K562 (cell line): ENCODE measurements around the gene PGS1. TPM values are rescaled to one million over a fixed set of nuclear protein-coding genes. Genes with fewer than 3 reads are reported as not detected.

Experiments
- CHD7 ChIP-seq: fragments of 200-600 bp; sonication (generic); IDR thresholded peaks from one replicate; pipeline ENCODE4 v1.6.1; 2012; ENCODE audit warnings: mild to moderate bottlenecking, low read depth, low read length, inconsistent platforms
- CREB5 ChIP-seq: fragments of 250-450 bp; sonication (Bioruptor Pico); IDR thresholded peaks from 2 replicates; pipeline ENCODE4 v1.5.0; 2020; ENCODE audit warnings: mild to moderate bottlenecking
- GTF3C2 ChIP-seq: IDR thresholded peaks from 3 replicates; pipeline ENCODE4 v1.6.1; 2011; ENCODE audit warnings: borderline replicate concordance, mild to moderate bottlenecking, moderate library complexity; ENCODE audit not compliant: insufficient read length; ENCODE audit errors: extremely low read depth
- ZNF717 ChIP-seq: fragments of 250-450 bp; sonication (Bioruptor Pico); IDR thresholded peaks from 2 replicates; pipeline ENCODE4 v1.5.0; 2021
- polyA plus RNA-seq, 8 experiments: library from polyadenylated mRNA; depleted of rRNA in 4 of 8; stranded (reverse) in 5 of 8; unstranded in 3 of 8; fragments of >200 nt; fragmentation: Nextera tagmentation in 2 of 8; fragmentation: Illumina TruSeq in 1 of 8; extraction: Ambion mirVana in 2 of 8; extraction: Trizol in 1 of 8; gene quantifications; 2 replicates each; pipeline versions ENCODE4 v1.2.1 to v1.2.3, GENCODE V29; 2011 to 2014; ENCODE audit warnings: inconsistent platforms in 1 of 8, missing spikeins in 1 of 8
- total RNA-seq, 7 experiments: library from RNA; depleted of rRNA in 6 of 7; stranded (reverse); fragments of >200 nt in 6 of 7; fragmentation: Illumina TruSeq in 2 of 7; extraction: Trizol in 2 of 7; gene quantifications; 2 replicates each; pipeline versions ENCODE4 v1.2.1 to v1.2.3, GENCODE V29; 2011 to 2021; ENCODE audit warnings: low replicate concordance in 1 of 7

PGS1 gene
- total and polyA plus RNA-seq, 9 of the 15 experiments (the other 6 are each of a cell fraction or from before 2014, with no cell fraction given), result 1.3 to 39.4 (median 22.3) TPM

- TF ChIP-seq CHD7 (no peak), ZNF717 (CRISPR knock-in tag) (no peak), CREB5 (CRISPR knock-in tag) (no peak), GTF3C2 (no peak)
Observed at GRCh38 chr17:78375401-78376151, 2.9 kb upstream of the PGS1 start (continued).
